Right atrium auricular region (tissue), 2 donors: ENCODE data around the gene TSPAN9. TPM values are rescaled to one million over a fixed set of nuclear protein-coding genes. Genes with fewer than 3 reads are reported as not detected.
A peak's percentile ranks its signal among the peaks of the same experiment; 100 is the strongest.

Experiments
- DNase-seq: peaks from one replicate; pipeline ENCODE4 v3.0.0-alpha.2; 2019; ENCODE audit warnings: low spot score
- H3K27ac ChIP-seq, 2 donors: fragments of 200-600 bp; sonication (generic); 1 replicate in 1 of 2; 2 replicates in 1 of 2; pipeline ENCODE4 v1.5.1; 2016 to 2019
- H3K27me3 ChIP-seq, 2 donors: fragments of 200-600 bp; sonication (generic); one replicate each; pipeline versions ENCODE4 v1.5.1 to v1.6.0; 2017 to 2019
- H3K36me3 ChIP-seq: fragments of 200-600 bp; sonication (generic); one replicate; pipeline ENCODE4 v1.5.1; 2016
- H3K4me1 ChIP-seq, 2 donors: fragments of 200-600 bp; sonication (generic); one replicate each; pipeline versions ENCODE4 v1.5.1 to v1.6.0; 2017 to 2019
- H3K4me3 ChIP-seq, 2 donors: fragments of 200-600 bp; sonication (generic); 1 replicate in 1 of 2; 2 replicates in 1 of 2; pipeline ENCODE4 v1.5.1; 2017 to 2019; ENCODE audit warnings: mild to moderate bottlenecking in 1 of 2, moderate library complexity in 1 of 2
- H3K9me3 ChIP-seq, 2 donors: fragments of 200-600 bp; sonication (generic); one replicate each; pipeline ENCODE4 v1.5.1; 2019
- CTCF ChIP-seq, 2 donors: fragments of 200-600 bp; sonication (generic); IDR thresholded peaks; one replicate each; pipeline ENCODE4 v1.5.1; 2019; ENCODE audit warnings: antibody characterized with exemption in 2 of 2
- total RNA-seq, 2 donors: library from RNA; depleted of rRNA; stranded (reverse); fragments of >200 nt; gene quantifications; one replicate each; pipeline ENCODE4 v1.1.0, GENCODE V29; 2016

Gene TSPAN9
- total RNA-seq, 2 donors from 2014 or later, result 103 to 185 TPM

- TF ChIP-seq CTCF (IDR thresholded peaks at IDR 0.05), result no peak
- no peak for DNase-seq
- H3K4me1 ChIP-seq, result peaks cover 0 to 84% of the 10 kb centered on the region in 2 donors
- H3K4me3 ChIP-seq, result no peak overlapping the region
- no peaks in the 10 kb centered on the region for H3K27me3 ChIP-seq
- H3K27ac ChIP-seq, result peak overlapping the region; percentile 46 to 73
- H3K36me3 ChIP-seq, result no peaks in the 10 kb centered on the region
- H3K9me3 ChIP-seq, result no peaks in the 10 kb centered on the region
Observed at GRCh38 chr12:3083241-3083920, 6.2 kb downstream of the TSPAN9 start.

GRCh38 chr12:3083921-3084347 is 6.8 kb downstream of the TSPAN9 start:
- Histone ChIP-seq H3K36me3 (no peaks in the 10 kb centered on the region), H3K4me1 (peaks cover 0 to 83% of the 10 kb centered on the region in 2 donors), H3K9me3 (no peaks in the 10 kb centered on the region), H3K27me3 (no peaks in the 10 kb centered on the region), H3K27ac (peak overlapping the region; percentile 46 to 73), H3K4me3 (no peak overlapping the region)
- TF ChIP-seq CTCF (IDR thresholded peaks at IDR 0.05), result no peak
- no peak for DNase-seq

GRCh38 chr12:3084742-3085141 is 7.6 kb downstream of the TSPAN9 start:
- H3K36me3 ChIP-seq, result no peaks in the 10 kb centered on the region
- TF ChIP-seq CTCF (IDR thresholded peaks at IDR 0.05), result no peak
- peak overlapping the region; percentile 46 to 73 for H3K27ac ChIP-seq
- H3K4me1 ChIP-seq, result peaks cover 0 to 77% of the 10 kb centered on the region in 2 donors
- no peaks in the 10 kb centered on the region for H3K27me3 ChIP-seq
- no peaks in the 10 kb centered on the region for H3K9me3 ChIP-seq
- DNase-seq, result no peak
- no peak overlapping the region for H3K4me3 ChIP-seq

GRCh38 chr12:3085341-3086139 is 8.4 kb downstream of the TSPAN9 start:
- Histone ChIP-seq H3K4me1 (peaks cover 0 to 78% of the 10 kb centered on the region in 2 donors), H3K4me3 (no peak overlapping the region), H3K36me3 (no peaks in the 10 kb centered on the region), H3K27me3 (no peaks in the 10 kb centered on the region), H3K9me3 (no peaks in the 10 kb centered on the region), H3K27ac (peak overlapping the region; percentile 46 to 73)
- DNase-seq, result no peak
- TF ChIP-seq CTCF (IDR thresholded peaks at IDR 0.05), result no peak

GRCh38 chr12:3086211-3086610 is 9.0 kb downstream of the TSPAN9 start:
- Histone ChIP-seq H3K36me3 (no peaks in the 10 kb centered on the region), H3K9me3 (no peaks in the 10 kb centered on the region), H3K4me3 (no peak overlapping the region), H3K27ac (peak overlapping the region; percentile 46 to 73), H3K4me1 (peaks cover 0 to 78% of the 10 kb centered on the region in 2 donors), H3K27me3 (no peaks in the 10 kb centered on the region)
- DNase-seq, result no peak
- no peak for TF ChIP-seq CTCF (IDR thresholded peaks at IDR 0.05)
